GM10248 (cell line): ENCODE results near the gene SCAF8.

Experiments used
- CTCF ChIA-PET: fragments of 300-600 bp; sonication (Branson Sonifier 250); formaldehyde crosslinking; extraction: SDS; loops from one replicate; lab custom pipeline; 2021; ENCODE audit warnings: antibody characterized with exemption; lab: Yijun Ruan, JAX
- POLR2A ChIA-PET: fragments of 350-650 bp; sonication (Branson Sonifier 250); formaldehyde crosslinking; extraction: SDS; loops from one replicate; lab custom pipeline; 2020; ENCODE audit warnings: antibody characterized with exemption; lab: Yijun Ruan, JAX
- DNase-seq: peaks from one replicate; pipeline ENCODE4 v3.0.0; 2012; ENCODE audit errors: extremely low spot score
- CTCF ChIP-seq: IDR thresholded peaks from 2 replicates; pipeline ENCODE4 v1.5.1; 2012; ENCODE audit warnings: mild to moderate bottlenecking, low read depth; ENCODE audit errors: extremely low read depth, missing control alignments, control extremely low read depth

Gene SCAF8

GRCh38 chr6:154873546-154873945 is 140.3 kb downstream of the SCAF8 start:
- ChIA-PET CTCF (interaction anchor here (0.8 to 1.9 kb wide), 2 partner anchors 11 to 30 kb away, joined by 3 to 6 read pairs; no protein-coding TSS in a partner anchor), POLR2A (no interaction called here)
- DNase-seq, result no peak
- TF ChIP-seq CTCF, result no peak

- TF ChIP-seq CTCF, result no peak
- DNase-seq, result no peak
- CTCF ChIA-PET, result interaction anchor here (1.5 kb wide), 1 partner anchor 9 kb away, joined by 3 read pairs; no protein-coding TSS in a partner anchor
- POLR2A ChIA-PET, result no interaction called here
Measured at GRCh38 chr6:154874773-154875592, 141.8 kb downstream of the SCAF8 start.

GRCh38 chr6:154876486-154877280 is 143.5 kb downstream of the SCAF8 start:
- TF ChIP-seq CTCF, result no peak
- ChIA-PET CTCF (interaction anchor here (0.9 to 1.2 kb wide), 3 partner anchors 11 to 201 kb away, joined by 3 to 4 read pairs (median 3); no protein-coding TSS in a partner anchor), POLR2A (no interaction called here)
- no peak for DNase-seq

GRCh38 chr6:154878871-154879491 is 145.8 kb downstream of the SCAF8 start:
- CTCF ChIA-PET, result interaction anchor here (0.8 to 1.4 kb wide), 3 partner anchors 11 to 203 kb away, joined by 3 read pairs; no protein-coding TSS in a partner anchor
- TF ChIP-seq CTCF, result no peak
- DNase-seq, result no peak
- POLR2A ChIA-PET, result no interaction called here

GRCh38 chr6:154882107-154882506 is 148.9 kb downstream of the SCAF8 start:
- TF ChIP-seq CTCF, result no peak
- CTCF ChIA-PET, result interaction anchor here (1.1 kb wide), 1 partner anchor 47 kb away, joined by 3 read pairs; no protein-coding TSS in a partner anchor
- POLR2A ChIA-PET, result no interaction called here
- no peak for DNase-seq
